ENCODE results near the gene MSL3. TPM values are rescaled to one million over a fixed set of nuclear protein-coding genes. Genes with fewer than 3 reads are reported as not detected.

Gene MSL3
- total RNA-seq, 1 donor from 2014 or later = 33.2 TPM

- Histone ChIP-seq H3K4me1 (no peaks in the 10 kb centered on the region), H3K79me2 (ENCODE audit: low read depth) (no peaks in the 10 kb centered on the region), H3K4me2 (no peak overlapping the region), H3K9ac (no peak overlapping the region), H3K9me3 (ENCODE audit: low read depth) (no peaks in the 10 kb centered on the region), H2AFZ (replicated peaks) (no peak overlapping the region), H3K27ac (no peak overlapping the region), H3K27me3 (no peaks in the 10 kb centered on the region), H3K36me3 (peaks cover 3% of the 10 kb centered on the region), H3F3A (ENCODE audit: low read depth) (no peaks in the 10 kb centered on the region), H4K20me1 (ENCODE audit: low read depth) (no peaks in the 10 kb centered on the region), H3K4me3 (no peak overlapping the region)
- Mint-ChIP-seq H3K4me3 (no peak overlapping the region), H3K36me3 (no peaks in the 10 kb centered on the region), H3K4me1 (no peaks in the 10 kb centered on the region), H3K27me3 (ENCODE audit: insufficient read depth, low read depth) (peaks cover 2% of the 10 kb centered on the region), H3K9me3 (peaks cover 6% of the 10 kb centered on the region), H3K27ac (no peak overlapping the region)
- DNase-seq (ENCODE audit: low spot score) = no peak
- TF ChIP-seq EZH2phosphoT487 (IDR thresholded peaks at IDR 0.05) (no peak), EZH2 (IDR thresholded peaks at IDR 0.05) (no peak)
- TF ChIP-seq, protein P1, sequence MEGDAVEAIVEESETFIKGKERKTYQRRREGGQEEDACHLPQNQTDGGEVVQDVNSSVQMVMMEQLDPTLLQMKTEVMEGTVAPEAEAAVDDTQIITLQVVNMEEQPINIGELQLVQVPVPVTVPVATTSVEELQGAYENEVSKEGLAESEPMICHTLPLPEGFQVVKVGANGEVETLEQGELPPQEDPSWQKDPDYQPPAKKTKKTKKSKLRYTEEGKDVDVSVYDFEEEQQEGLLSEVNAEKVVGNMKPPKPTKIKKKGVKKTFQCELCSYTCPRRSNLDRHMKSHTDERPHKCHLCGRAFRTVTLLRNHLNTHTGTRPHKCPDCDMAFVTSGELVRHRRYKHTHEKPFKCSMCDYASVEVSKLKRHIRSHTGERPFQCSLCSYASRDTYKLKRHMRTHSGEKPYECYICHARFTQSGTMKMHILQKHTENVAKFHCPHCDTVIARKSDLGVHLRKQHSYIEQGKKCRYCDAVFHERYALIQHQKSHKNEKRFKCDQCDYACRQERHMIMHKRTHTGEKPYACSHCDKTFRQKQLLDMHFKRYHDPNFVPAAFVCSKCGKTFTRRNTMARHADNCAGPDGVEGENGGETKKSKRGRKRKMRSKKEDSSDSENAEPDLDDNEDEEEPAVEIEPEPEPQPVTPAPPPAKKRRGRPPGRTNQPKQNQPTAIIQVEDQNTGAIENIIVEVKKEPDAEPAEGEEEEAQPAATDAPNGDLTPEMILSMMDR (IDR thresholded peaks at IDR 0.05) = no peak
These were observed 20.2 kb downstream of the MSL3 start for GRCh38 chrX:11778230-11778629.

- H3K9me3 Mint-ChIP-seq = peaks cover 5% of the 10 kb centered on the region
- H3K4me3 Mint-ChIP-seq = no peak overlapping the region
- peaks cover 2% of the 10 kb centered on the region for H3K27me3 Mint-ChIP-seq (ENCODE audit: insufficient read depth, low read depth)
- H3K9ac ChIP-seq = no peak overlapping the region
- no peaks in the 10 kb centered on the region for H3K36me3 Mint-ChIP-seq
- no peaks in the 10 kb centered on the region for H3K9me3 ChIP-seq (ENCODE audit: low read depth)
- H3K79me2 ChIP-seq (ENCODE audit: low read depth) = no peaks in the 10 kb centered on the region
- H3K4me2 ChIP-seq = no peak overlapping the region
- H2AFZ ChIP-seq (replicated peaks) = no peak overlapping the region
- no peak overlapping the region for H3K27ac Mint-ChIP-seq
- no peaks in the 10 kb centered on the region for H3F3A ChIP-seq (ENCODE audit: low read depth)
- no peaks in the 10 kb centered on the region for H3K4me1 ChIP-seq
- no peaks in the 10 kb centered on the region for H4K20me1 ChIP-seq (ENCODE audit: low read depth)
- no peaks in the 10 kb centered on the region for H3K36me3 ChIP-seq
- H3K4me1 Mint-ChIP-seq = no peaks in the 10 kb centered on the region
- no peak for DNase-seq (ENCODE audit: low spot score)
- no peak overlapping the region for H3K4me3 ChIP-seq
- no peak overlapping the region for H3K27ac ChIP-seq
- TF ChIP-seq EZH2 (IDR thresholded peaks at IDR 0.05) (no peak), EZH2phosphoT487 (IDR thresholded peaks at IDR 0.05) (no peak)
- TF ChIP-seq, protein P1 (IDR thresholded peaks at IDR 0.05) = no peak
- H3K27me3 ChIP-seq = no peaks in the 10 kb centered on the region
These were observed 23.1 kb downstream of the MSL3 start for GRCh38 chrX:11781133-11781532.

- TF ChIP-seq EZH2phosphoT487 (IDR thresholded peaks at IDR 0.05) (no peak), EZH2 (IDR thresholded peaks at IDR 0.05) (no peak)
- TF ChIP-seq, protein P1 (IDR thresholded peaks at IDR 0.05) = no peak
- peaks cover 5% of the 10 kb centered on the region for H3K9me3 Mint-ChIP-seq
These were observed 23.8 kb downstream of the MSL3 start for GRCh38 chrX:11781734-11782370.

More at GRCh38 chrX:11781734-11782370, 23.8 kb downstream of the MSL3 start:
- Histone ChIP-seq H3K36me3 (no peaks in the 10 kb centered on the region), H3K4me3 (no peak overlapping the region), H3K27me3 (no peaks in the 10 kb centered on the region), H3K4me2 (no peak overlapping the region), H4K20me1 (ENCODE audit: low read depth) (no peaks in the 10 kb centered on the region), H3K27ac (no peak overlapping the region), H3K79me2 (ENCODE audit: low read depth) (no peaks in the 10 kb centered on the region), H3K9ac (no peak overlapping the region), H3K9me3 (ENCODE audit: low read depth) (no peaks in the 10 kb centered on the region), H3K4me1 (no peaks in the 10 kb centered on the region), H3F3A (ENCODE audit: low read depth) (no peaks in the 10 kb centered on the region), H2AFZ (replicated peaks) (no peak overlapping the region)
- Mint-ChIP-seq H3K4me3 (no peak overlapping the region), H3K27ac (no peak overlapping the region), H3K27me3 (ENCODE audit: insufficient read depth, low read depth) (peaks cover 2% of the 10 kb centered on the region), H3K36me3 (no peaks in the 10 kb centered on the region), H3K4me1 (no peaks in the 10 kb centered on the region)
- no peak for DNase-seq (ENCODE audit: low spot score)
